A673 (cell line): Measurements from ENCODE around the gene TRIM46.

Experiments used
- CTCF ChIP-seq: fragments of 300-800, 200-600 bp; sonication (generic); conservative IDR thresholded peaks from 2 replicates; pipeline ENCODE4 v1.5.1; 2017; ENCODE audit warnings: low read depth, mild to moderate bottlenecking, antibody characterized with exemption, low read length, moderate library complexity, mixed read lengths
- EZH2 ChIP-seq: fragments of 200-600 bp; sonication (generic); IDR thresholded peaks from 2 replicates; pipeline ENCODE4 v1.6.1; 2017; ENCODE audit warnings: borderline replicate concordance, low read depth, mild to moderate bottlenecking, mixed read lengths, antibody characterized with exemption, low read length; ENCODE audit not compliant: poor library complexity, severe bottlenecking

- TF ChIP-seq CTCF (no peak), EZH2 (no peak)
Observed at GRCh38 chr1:155171836-155172731, 1.6 kb upstream of the TRIM46 start.
